ENCODE measurements around the gene LEFTY1.
"Not testable (repeated sequence)": the region's sequence is repeated elsewhere in the genome, so short reads cannot be mapped to it uniquely, and the experiment has no call there.

The LEFTY1 gene

DNA sequence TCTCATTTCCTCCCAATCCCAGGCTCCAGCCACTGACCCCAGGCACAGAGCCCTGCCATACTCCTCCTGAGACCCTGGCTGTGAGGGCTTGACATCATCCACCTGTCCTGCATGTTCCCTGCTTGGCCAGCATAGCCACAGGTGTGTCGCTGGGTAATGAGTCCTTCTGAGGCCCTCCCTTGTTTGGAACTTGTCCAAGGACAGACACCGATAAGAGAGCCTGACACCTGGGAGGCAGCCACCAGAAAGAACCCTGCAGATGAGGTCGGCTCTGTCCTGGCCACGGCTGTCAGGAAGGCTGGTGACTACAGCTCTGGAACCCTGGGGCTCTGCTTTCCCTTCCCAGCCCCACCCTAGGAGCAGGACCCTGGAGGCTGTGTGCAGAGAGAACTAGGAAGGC lies 41.3 kb downstream of the LEFTY1 start:
- no peak for DNase-seq

GRCh38 chr1:225846331-225847310 lies 42.3 kb downstream of the LEFTY1 start:
- no peak for DNase-seq

GRCh38 chr1:225845571-225846259 lies 43.2 kb downstream of the LEFTY1 start:
- DNase-seq, result peak; percentile 85

GRCh38 chr1:225845097-225845496 lies 43.8 kb downstream of the LEFTY1 start:
- no peak for DNase-seq

GRCh38 chr1:225844236-225845061 lies 44.5 kb downstream of the LEFTY1 start:
- no peak for DNase-seq

GRCh38 chr1:225843426-225843795 lies 45.5 kb downstream of the LEFTY1 start:
- no peak for DNase-seq

DNA sequence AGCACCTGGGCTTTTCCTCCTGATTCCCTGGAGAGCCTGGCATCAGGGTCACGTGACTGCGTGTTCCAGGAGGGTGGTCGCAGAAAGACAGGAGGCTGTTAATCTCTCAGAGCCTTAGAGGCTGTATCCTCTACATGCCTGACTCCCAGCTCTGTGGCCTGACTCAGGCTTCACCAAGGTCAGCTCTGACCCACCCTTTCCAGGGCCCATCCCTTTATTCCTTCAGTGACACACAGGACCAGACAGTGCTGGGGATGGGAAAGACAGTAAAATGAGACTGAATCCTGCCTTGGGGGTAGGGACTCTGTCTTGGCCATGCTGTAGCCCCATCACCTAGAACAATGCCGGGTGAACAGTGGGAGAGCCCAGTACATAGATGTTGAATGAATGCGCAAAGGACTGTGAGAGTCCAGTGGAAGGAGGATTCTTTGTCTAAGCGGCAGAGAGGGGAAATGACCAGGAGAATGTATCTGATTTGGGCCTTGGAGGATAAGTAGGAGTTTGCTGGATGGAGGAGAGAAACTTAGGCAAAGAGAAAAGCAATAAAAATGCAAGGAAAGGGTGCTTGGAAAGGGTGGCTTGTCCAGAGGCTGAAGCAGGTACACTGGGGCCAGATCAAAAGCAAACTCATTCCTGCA lies 46.0 kb downstream of the LEFTY1 start:
- DNase-seq, result no peak

GRCh38 chr1:225842074-225842473 lies 46.9 kb downstream of the LEFTY1 start:
- DNase-seq, result no peak

GRCh38 chr1:225840713-225841112 lies 48.2 kb downstream of the LEFTY1 start:
- DNase-seq, result no peak

GRCh38 chr1:225840223-225840610 lies 48.7 kb downstream of the LEFTY1 start:
- no peak for DNase-seq

- no peak for DNase-seq
These were observed 50.2 kb downstream of the LEFTY1 start for GRCh38 chr1:225838793-225839192.

GRCh38 chr1:225836296-225836695 lies 52.6 kb downstream of the LEFTY1 start:
- not testable (repeated sequence) for DNase-seq
